Mesangial cell (primary cell): ENCODE data around the gene TAF12. TPM values are rescaled to one million over a fixed set of nuclear protein-coding genes. Genes with fewer than 3 reads are reported as not detected.

Experiments used
- total RNA-seq: library from RNA; depleted of rRNA; stranded (reverse); fragments of >200 nt; gene quantifications from 2 replicates; pipeline ENCODE4 v1.2.3, GENCODE V29; 2015

TAF12 gene, protein sequence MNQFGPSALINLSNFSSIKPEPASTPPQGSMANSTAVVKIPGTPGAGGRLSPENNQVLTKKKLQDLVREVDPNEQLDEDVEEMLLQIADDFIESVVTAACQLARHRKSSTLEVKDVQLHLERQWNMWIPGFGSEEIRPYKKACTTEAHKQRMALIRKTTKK
- total RNA-seq, result 10.4 and 18.9 TPM in 2 replicates

DNA sequence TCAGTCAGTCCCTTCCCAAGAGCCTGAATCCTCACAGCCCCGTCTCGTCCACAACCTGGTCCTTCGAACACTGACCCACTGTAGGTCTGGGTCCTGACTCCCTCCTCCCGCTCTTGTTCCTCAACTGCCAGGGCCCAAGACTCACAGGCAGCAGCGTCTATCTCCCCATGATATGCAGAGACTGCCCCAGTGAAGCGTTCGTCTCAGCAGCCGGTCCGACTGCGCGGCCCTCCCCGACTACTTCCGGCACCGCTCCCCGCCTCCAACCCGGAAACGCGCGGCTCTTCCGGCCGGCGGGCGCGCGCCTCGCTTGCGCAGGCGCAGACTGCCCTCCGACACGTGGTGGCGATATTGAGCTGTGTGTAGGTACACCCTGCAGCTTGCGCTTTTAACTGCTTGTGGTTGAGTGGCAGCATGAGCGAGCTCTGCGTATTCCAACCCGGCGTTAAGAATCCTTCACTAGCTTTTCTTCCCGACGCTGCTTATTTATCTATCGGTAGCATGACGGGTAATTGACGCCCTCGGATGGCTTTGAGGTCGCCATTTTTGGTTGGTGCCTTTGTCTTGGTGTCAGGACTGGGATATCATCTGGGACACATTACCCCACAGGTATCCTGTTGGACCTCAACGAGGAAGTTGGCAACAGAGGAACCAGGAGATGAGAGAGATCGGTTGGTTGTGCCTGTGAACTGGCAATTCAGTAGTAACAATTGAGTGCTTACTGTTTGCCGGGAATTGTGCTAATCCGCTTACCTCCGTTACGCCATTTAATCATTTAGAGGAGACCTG lies at the start of gene TAF12:
Gene TAF12, minus strand, starts transcription at position 221 of the 789 bp plus-strand sequence. CDS start 20,986 bp downstream, outside the sequence.

DNA sequence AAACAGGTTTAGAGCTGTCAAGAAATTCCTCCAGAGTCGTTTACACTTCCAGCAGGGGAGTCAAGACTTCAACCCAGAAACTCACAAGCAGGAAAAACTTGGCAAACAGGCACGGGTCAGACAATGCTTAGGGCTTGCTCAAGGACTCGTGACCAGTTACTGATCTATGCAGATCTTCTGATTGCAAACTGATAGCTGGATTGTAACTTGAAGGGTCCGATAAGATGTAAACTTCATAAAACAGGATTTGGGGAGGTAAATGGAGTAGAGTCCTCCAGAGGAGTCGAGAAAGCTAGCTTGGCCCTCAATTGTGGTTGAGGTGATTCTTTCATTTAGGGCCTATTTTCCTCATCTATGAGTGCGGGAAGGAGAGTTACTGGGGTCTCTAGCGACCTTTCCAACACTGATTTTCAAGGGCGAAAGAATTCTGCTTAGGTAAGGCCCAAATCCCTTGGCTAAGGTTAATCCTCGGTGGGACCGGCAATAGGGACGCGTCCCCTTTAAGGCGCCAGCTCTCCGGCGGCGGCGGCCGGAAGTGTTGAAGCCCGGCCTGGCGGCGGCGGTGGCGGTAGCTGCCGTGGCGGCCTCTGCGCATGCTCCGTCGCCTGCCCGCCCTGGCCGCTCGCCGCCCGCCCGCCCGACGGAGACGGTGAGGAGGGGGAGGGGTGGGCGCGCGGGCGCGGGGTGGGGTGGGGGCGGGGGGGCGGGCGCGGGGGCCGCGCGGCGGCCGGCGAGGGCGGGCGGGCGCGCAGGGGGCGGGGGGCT lies 25.5 kb upstream of the TAF12 start, which contains the start of gene GMEB1:
Gene GMEB1, plus strand, starts transcription at position 594 of the 765 bp plus-strand sequence. CDS start 14,829 bp downstream, outside the sequence.

DNA sequence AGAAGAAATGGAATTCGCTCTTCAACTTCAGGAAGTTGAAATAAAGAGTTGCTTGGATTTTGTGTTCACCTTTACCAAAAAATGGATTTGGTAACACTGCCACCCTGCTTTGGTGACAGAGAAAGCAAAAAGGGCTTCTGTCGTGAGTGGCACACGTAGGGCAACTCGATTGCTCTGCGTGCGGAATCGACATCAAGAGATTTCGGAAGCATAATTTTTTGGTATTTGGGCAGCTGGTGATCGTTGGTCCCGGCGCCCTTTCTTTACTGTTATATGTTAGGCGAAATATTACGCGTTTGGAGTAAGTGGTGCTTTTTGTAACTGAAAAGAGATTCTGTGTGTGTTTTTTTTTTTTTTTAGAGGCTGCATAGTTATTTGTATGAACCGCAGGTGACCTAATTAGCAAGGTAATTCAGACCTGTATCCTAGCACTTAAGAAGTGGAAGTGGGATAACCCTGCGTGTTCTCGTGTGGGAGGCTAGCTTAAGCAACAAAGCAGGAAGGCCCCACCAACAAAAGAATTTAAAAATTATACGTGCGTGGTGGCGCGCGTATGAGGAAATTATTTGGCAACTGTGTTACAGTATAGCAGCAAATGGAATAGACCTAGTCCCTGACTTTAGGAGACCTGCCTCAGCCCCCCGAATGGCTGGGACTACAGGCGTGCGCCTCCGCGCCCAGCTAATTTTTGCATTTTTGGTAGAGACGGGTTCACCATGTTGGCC lies 5.8 kb upstream of the TAF12 start, which contains the start of gene RNU11:
Gene RNU11, plus strand, starts transcription at position 127 of the 725 bp plus-strand sequence.

DNA sequence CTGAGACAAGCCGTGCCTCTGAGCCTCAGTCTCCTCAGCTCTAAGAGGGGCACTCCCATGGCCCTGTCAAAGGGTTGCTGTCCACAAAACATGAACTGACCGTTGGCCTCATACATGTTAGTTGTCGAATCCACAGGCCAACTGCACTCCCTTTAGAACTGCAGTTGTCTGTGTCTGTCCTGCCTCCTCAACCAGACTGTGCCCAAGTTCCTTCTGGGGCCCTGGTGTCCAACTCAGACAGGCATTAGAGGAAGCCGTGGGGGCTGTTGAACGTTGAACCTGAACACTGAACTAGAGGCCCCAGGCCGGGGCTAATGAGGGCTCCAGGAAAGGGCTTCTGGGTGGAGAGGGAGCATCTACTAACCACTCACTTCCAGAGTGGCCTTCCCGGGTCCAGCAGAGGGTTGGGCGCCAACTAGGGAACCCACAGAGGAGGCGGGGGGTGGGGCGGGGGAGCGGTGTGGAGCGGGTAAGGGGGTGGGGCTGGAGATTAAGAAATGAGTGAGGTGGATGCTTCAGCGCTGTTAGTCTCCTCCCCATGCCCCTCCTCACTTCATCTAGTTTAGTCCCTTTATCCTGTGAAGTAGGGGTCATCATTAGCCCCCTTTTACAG lies 51.1 kb downstream of the TAF12 start, which contains the start of gene RAB42:
Gene RAB42, plus strand, starts transcription at position 558 of the 613 bp plus-strand sequence. CDS start 247 bp downstream, outside the sequence.

Other genes starting within 250 kb of the TAF12 start
- gene RCC1, start 137.0 kb downstream of the TAF12 start, total RNA-seq, result 27.8 and 69.1 TPM in 2 replicates
- 17.3 and 19.4 TPM in 2 replicates for gene TRNAU1AP, start 90.0 kb downstream of the TAF12 start, total RNA-seq
- gene RAB42, start 50.8 kb downstream of the TAF12 start, total RNA-seq, result 4.6 and 5.2 TPM in 2 replicates
- gene RNU11, start 5.5 kb upstream of the TAF12 start, total RNA-seq, result not detected in 2 replicates
- gene GMEB1, start 25.7 kb upstream of the TAF12 start, total RNA-seq, result 5.3 and 6.5 TPM in 2 replicates
- gene YTHDF2, start 93.9 kb upstream of the TAF12 start, total RNA-seq, result 61.4 and 72.0 TPM in 2 replicates
- under 0.01 TPM in 2 replicates for gene OPRD1, start 169.1 kb upstream of the TAF12 start, total RNA-seq